ENCODE results near the gene GABPA. TPM values are rescaled to one million over a fixed set of nuclear protein-coding genes. Genes with fewer than 3 reads are reported as not detected.

The GABPA gene
- total RNA-seq, 1 experiment from 2014 or later, result 20.4 TPM

GRCh38 chr21:25806060-25806459 lies 71.3 kb downstream of the GABPA start:
- no peak for TF ChIP-seq CTCF (conservative IDR thresholded peaks at IDR 0.05)

More at GRCh38 chr21:25806060-25806459, 71.3 kb downstream of the GABPA start:
- Mint-ChIP-seq H3K27me3 (ENCODE audit: low read depth) (no peaks in the 10 kb centered on the region; the same call in 1 of the 2 replicates), H3K27ac (no peak overlapping the region), H3K4me1 (peaks cover 7 to 13% of the 10 kb centered on the region in 2 experiments), H3K36me3 (ENCODE audit: insufficient read depth in 1 of 3, low read depth in 3 of 3) (no peaks in the 10 kb centered on the region), H3K4me3 (no peak overlapping the region), H3K9me3 (no peaks in the 10 kb centered on the region)
- Histone ChIP-seq H3K9ac (ENCODE audit: extremely low read depth, insufficient read length, low read length) (no peak overlapping the region), H3K4ac (ENCODE audit: low read depth, low read length) (no peak overlapping the region), H3K4me1 (ENCODE audit: insufficient read depth, low read length) (no peaks in the 10 kb centered on the region), H3K23ac (ENCODE audit: insufficient read length, low read depth, low read length) (no peak overlapping the region), H3K14ac (ENCODE audit: insufficient read depth, low read length) (no peak overlapping the region), H4K91ac (ENCODE audit: insufficient read length, low read depth, low read length) (no peak overlapping the region), H3K56ac (ENCODE audit: insufficient read length, low read depth, low read length) (no peak overlapping the region), H2BK5ac (ENCODE audit: insufficient read length, low read length) (no peak overlapping the region), H2BK120ac (ENCODE audit: low read depth, low read length, poor library complexity, severe bottlenecking) (no peak overlapping the region), H2AK5ac (ENCODE audit: insufficient read length, low read length) (no peak overlapping the region), H2BK15ac (ENCODE audit: low read depth, low read length) (no peak overlapping the region), H3T11ph (ENCODE audit: low read length) (no peak overlapping the region), H3K27ac (ENCODE audit: insufficient read length, low read depth, low read length) (no peak overlapping the region), H2BK12ac (ENCODE audit: insufficient read length, low read depth, low read length) (no peak overlapping the region), H4K8ac (replicated peaks; ENCODE audit: insufficient read length, low read depth, low read length) (no peak overlapping the region), H3K4me2 (ENCODE audit: insufficient read depth, insufficient read length, low read length) (no peak overlapping the region), H3K79me2 (ENCODE audit: insufficient read depth, low read length) (no peaks in the 10 kb centered on the region), H3K18ac (ENCODE audit: insufficient read length, low read depth, low read length) (no peak overlapping the region), H2AFZ (ENCODE audit: low read length) (no peak overlapping the region), H3K23me2 (ENCODE audit: insufficient read length, low read depth, low read length, poor library complexity, severe bottlenecking) (no peaks in the 10 kb centered on the region), H2BK20ac (ENCODE audit: low read depth, low read length, poor library complexity, severe bottlenecking) (no peak overlapping the region), H4K5ac (ENCODE audit: insufficient read length, low read depth, low read length) (no peak overlapping the region), H3K79me1 (ENCODE audit: insufficient read depth, low read depth, low read length, poor library complexity, severe bottlenecking) (no peaks in the 10 kb centered on the region), H3K9me3 (ENCODE audit: control insufficient read depth, low read depth, low read length) (no peaks in the 10 kb centered on the region), H4K20me1 (ENCODE audit: control insufficient read depth, insufficient read depth, insufficient read length) (no peaks in the 10 kb centered on the region), H3K27me3 (ENCODE audit: insufficient read depth, low read length) (no peaks in the 10 kb centered on the region)
- no peak for DNase-seq
- no CpG with 5 or more reads among the region's 4 CpGs for WGBS (ENCODE audit: extremely low coverage, insufficient read length, low lambda C conversion rate)

All from H9 (cell line).